GM08714 (cell line): ENCODE measurements around the gene FNBP1.

Source experiments
- H3K4me3 ChIP-seq: fragments of 200-500 bp; sonication (Bioruptor generic); 2 replicates; pipeline ENCODE4 v1.5.1; 2014; ENCODE audit warnings: mild to moderate bottlenecking, low read length, inconsistent platforms
- ZNF274 ChIP-seq: IDR thresholded peaks from 2 replicates; pipeline ENCODE4 v1.6.1; 2012; ENCODE audit warnings: mild to moderate bottlenecking, low read depth, low read length

The FNBP1 gene

DNA sequence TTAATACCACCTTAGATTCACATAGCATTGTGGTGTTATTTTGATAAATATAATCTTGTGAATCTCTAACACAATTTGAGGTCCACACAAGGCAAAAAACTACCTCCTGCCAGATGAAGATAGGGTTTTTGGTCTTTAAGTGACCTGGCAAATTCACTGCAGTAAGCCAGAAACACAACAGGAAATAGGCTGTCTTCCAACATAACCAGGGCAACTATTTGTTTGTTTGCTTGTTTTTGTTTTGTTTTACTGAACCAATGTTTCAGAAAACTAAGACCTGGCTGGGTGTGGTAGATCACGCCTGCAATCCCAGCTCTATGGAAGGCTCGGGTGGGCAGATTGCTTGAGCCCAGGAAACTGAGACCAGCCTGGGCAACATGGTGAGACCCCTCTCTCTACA lies 112.2 kb downstream of the FNBP1 start:
- no peak for TF ChIP-seq ZNF274
- H3K4me3 ChIP-seq = no peak overlapping the region

DNA sequence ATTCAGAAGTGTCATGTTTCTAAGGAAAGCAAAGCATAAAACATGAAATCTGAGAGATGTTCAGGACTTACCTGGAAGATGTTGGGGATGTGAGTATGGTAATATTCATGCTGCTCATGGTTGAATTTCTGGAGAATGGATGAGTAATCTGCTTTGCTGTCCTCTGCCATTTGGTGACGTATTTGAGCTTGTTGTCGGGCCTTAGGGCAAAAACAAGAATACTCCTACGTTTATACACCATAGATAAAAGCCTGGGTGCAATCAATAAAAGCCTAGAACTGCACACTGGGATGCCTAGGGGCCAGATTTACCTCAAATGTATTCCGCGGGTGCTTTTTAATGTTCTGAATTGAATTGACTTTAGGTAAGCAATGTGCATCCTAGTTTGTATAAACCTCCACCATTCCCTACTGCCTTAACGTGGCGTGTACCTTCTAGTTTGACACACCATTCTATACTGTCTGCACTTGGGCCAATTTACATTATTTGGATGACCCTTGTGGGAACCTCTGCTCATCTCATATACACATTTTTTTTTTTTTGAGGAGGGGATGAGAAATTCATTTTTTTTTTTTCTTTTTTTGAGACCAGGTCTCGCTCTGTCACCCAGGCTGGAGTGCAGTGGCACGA lies 113.4 kb downstream of the FNBP1 start:
- no peak for TF ChIP-seq ZNF274
- no peak overlapping the region for H3K4me3 ChIP-seq

DNA sequence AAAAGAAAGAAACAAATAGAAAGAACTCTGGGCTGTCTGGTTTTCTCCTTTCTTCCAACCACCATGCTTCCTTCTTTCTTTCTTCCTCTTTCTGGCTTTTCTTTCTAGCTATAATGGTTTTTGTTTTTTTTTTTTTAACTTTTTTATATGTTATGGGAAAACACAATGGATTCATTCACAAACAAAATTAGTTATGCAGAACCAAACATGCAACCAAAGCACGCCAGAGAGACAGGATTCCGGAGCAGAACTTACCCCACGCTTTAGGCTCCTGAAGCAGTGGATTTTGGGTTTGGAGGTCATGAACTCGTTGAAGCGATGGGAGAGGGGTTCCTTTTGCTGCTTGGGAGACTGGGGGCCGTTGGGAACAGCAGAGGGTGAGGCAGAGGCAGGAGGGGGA lies 119.4 kb downstream of the FNBP1 start:
- no peak for TF ChIP-seq ZNF274
- no peak overlapping the region for H3K4me3 ChIP-seq

DNA sequence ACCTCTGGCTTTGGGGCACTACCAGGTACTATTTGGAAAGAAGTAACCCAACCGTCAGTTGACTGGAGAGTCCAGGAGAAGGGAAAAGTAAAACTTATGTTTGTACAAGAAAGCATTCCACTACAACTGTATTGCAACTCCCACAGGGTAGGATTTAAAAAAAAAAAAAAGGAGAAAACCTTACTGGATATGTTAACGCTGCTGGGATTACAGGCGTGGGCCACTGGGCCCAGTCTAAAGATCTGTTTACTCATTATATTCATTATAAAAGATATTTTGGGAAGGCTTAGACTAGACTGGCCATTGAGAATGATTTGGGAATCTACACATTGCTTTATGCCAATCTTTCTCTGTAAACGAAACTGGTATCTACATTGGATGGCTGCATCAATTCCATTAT lies 121.1 kb downstream of the FNBP1 start:
- no peak for TF ChIP-seq ZNF274
- no peak overlapping the region for H3K4me3 ChIP-seq

DNA sequence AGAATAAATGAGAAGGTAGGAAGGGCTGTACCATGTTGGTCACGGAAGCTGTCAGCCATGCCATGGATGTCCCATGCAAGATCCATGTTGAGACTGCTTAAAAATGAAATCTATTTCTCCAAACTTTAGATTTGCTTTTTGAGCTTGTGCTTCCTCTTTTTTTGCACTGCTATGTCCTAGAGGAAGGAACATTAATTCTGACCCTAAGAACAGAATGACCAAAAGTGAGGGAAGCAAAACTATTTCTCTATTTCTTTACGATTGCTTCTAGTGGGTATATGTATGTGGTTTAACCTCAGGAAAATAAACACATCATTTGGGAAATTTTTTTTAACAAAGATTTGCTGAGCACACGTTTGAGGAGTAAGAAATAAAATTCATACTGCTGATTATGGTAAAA lies 123.1 kb downstream of the FNBP1 start:
- H3K4me3 ChIP-seq = no peak overlapping the region
- no peak for TF ChIP-seq ZNF274

DNA sequence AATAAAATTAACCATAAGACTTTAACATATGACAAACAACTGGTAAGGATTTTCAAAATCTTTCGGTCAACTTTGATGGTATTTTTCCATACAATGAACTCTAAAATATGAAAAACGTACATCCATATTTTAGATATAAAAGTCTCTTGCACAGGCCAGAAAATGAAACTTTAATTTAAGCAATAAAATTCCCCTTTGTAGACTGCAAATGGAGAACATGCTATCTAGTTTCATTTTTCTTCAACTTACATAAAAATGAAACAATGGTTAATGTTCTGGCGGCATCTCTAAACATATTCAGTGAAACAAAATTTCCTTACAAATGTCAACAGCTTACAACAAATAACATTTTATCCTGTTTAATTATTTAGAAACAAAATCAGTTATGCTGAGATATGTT lies 123.7 kb downstream of the FNBP1 start:
- TF ChIP-seq ZNF274 = no peak
- H3K4me3 ChIP-seq = no peak overlapping the region

DNA sequence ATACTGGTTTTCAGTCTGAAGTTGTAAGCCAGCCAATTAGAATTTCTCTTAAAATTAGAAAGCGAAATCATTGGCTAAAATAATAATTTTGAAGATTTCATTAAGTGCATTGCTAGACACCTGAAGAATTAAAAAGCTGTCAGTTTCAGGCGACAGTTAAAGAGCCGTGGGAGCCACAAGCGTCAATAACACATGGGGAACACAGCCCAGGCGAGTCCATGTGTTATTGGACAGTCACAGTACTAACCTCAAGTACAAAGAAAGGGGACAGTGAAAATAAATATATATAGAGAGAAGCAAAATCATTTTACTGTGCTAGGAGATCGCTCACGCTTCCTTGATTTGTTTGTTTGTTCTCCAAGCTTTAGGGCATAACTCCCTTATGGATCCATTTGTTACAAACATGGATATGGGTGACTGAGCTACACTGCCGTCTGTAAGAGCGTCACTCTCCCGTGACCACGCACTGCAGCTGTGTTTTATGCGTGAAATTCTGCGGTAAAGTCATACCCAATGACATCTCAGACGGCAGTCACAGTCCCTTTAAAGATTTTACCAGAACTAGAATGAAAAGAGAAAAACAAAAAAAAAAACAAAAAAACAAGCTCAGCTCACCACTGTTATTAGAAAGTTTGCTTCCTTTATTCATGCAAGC lies 124.6 kb downstream of the FNBP1 start:
- no peak overlapping the region for H3K4me3 ChIP-seq
- no peak for TF ChIP-seq ZNF274

DNA sequence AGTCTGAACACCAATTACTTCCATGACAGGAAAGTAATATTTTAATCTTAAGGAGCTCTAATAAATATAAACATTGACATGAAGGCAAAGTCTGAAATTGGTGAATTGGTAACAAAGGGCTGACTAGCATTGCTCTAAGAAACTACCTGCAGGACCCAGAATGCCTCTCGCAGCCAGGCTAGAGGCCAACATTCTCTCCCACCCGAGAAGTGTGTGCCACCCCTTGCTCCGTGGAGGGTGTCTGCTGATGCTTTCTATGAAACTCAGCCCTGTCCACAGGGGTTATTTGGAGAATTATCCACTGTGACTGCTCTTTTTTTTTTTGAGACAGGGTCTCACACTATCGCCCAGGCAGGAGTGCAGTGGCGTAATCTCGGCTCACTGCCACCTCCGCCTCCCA lies 126.3 kb downstream of the FNBP1 start:
- no peak overlapping the region for H3K4me3 ChIP-seq
- no peak for TF ChIP-seq ZNF274

DNA sequence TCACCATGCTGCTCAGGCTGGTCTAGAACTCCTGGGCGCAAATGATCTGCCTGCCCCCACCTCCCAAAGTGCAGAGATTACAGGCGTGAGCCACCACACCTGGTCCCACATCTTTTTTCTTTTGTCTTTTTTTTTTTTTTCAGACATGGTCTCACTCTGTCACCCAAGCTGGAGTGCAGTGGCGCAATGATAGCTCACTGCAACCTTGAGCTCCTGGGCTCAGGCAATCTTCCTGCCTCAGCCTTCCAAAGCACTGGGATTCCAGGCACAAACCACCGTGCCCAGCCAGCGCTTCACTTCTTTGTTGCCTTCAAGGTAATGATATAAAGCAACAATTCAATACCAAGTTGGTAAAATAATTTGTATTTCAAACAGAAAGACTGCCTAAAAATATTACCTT lies 128.9 kb downstream of the FNBP1 start:
- no peak for TF ChIP-seq ZNF274
- H3K4me3 ChIP-seq = no peak overlapping the region

DNA sequence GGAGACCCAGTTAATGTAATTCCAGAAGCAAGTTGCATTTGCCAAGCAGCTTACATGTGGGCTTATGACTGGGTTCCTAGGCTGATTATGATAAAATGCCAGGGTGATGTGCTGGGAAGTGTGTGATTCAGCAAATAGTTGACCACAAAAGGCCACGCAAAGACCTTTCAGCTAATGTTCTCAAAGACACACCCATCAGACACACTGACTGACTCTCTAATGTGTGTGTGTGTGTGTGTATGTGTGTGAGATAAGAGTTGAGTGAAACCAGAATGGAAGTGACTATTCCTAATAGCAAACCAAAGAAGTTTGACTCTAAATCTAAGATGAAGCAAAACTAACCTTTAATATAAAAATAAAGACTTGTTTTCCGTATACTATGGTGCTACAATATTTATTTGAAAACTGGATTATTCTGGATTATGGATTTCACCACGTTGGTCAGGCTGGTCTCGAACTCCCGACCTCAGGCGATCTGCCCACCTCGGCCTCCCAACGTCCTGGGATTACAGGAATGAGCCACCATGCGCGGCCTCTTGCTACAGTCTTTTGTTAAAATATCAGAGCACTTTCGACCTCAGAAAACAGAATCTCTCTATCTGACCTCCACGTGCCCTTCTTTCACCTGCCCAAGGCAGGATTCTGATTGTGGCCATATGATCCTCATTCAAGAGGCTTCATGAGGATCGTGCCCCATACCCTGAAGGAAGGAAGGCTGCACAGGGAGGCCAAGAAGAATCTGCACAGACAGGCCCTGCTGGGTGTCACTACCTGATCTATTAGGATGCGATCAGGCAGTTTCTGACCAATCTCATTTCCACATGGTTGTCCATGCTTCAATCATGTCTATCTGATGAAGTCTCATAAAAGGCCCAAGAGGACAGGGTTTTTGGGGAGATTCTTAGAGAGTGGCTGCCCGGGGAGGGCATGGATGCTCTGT lies 132.1 kb downstream of the FNBP1 start:
- H3K4me3 ChIP-seq = no peak overlapping the region
- no peak for TF ChIP-seq ZNF274

DNA sequence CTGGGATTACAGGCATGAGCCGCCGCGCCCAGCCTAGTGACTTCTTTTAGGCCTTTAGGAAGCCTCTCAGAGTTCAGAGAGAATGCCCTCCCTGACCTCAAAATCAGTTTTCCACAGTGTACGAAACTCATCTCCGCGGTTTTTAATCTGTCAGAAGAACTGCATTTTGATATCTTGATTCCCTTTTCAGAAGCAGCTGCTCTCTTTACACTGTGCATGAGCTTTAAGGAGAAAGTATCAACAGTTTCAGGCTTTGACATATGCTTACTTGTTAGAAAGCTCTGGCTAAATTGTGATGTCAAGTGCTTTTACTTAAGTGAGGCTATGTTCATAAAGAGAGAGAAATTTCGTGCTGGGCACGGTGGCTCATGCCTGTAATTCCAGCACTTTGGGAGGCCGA lies 133.1 kb downstream of the FNBP1 start:
- TF ChIP-seq ZNF274 = no peak
- H3K4me3 ChIP-seq = no peak overlapping the region

DNA sequence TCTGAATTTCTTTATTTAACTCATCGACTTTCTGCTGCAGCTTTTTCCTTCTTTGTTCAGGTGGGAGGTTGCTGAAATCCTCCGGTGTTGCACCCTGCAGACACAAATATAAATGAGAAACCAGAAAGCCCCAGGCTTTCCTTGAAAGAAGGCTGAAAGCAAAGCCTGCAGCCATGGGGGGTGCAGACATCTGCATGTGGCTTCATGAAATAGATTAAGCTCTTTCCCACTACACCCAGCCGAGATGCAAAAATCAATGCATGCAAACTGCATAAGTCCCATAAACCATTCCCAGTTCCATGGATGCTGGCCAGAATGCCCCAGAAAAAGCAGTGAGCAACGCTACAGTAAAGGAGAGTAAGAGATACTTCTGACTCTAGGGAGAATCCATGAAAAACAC lies 134.1 kb downstream of the FNBP1 start:
- no peak overlapping the region for H3K4me3 ChIP-seq
- no peak for TF ChIP-seq ZNF274

DNA sequence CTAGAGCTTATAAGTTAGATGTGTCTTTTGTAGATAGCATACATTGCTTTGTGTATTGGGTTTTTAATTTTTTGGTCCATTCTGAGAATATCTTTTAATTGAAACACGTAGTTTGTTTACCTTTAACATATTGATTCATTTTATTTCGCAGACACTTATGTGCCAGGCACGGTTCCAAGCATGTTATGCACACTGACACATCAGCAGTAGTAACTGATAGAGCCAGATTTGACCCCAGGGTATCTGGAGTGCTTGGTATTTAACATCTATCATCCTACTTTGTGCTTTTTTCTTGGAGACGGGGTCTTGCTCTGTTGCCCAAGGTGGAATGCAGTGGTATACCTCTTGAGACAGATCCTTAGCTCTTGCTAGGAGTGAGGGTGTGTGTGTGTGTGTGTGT lies 135.8 kb downstream of the FNBP1 start:
- no peak for TF ChIP-seq ZNF274
- H3K4me3 ChIP-seq = no peak overlapping the region

DNA sequence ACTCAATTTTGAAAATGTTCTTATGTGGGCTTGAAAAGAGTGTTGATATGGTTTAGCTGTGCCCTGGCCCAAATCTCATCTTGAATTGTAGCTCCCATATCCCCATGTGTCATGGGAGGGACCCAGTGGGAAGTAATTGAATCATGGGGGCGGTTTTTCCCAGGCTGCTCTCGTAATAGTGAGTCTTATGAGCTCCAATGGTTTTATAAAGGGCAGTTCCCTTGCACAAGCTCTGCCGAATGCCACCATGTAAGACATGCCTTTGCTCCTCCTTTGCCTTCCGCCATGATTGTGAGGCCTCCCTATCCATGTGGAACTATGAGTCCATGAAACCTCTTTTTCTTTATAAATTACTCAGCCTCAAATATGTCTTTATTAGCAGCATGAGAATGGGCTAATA lies 136.7 kb downstream of the FNBP1 start:
- TF ChIP-seq ZNF274 = no peak
- no peak overlapping the region for H3K4me3 ChIP-seq

DNA sequence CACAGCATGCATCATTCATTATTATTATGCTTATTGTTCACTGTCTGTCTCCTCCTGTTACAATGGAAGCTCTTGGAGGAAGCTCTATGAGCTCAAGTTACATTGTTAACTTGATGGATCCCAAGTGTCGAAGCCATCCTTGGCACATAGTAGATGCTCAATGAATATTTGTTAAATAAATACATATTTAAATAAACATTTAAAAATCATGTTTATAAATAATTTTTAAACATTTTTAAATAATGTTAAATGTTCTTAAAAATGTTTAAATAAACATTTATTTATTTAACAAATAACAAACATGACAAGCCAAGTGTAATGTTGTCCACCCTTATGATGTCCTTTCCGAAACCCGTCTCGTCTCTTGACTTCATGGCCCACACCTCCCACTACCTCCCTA lies 138.3 kb downstream of the FNBP1 start:
- no peak for TF ChIP-seq ZNF274
- no peak overlapping the region for H3K4me3 ChIP-seq

DNA sequence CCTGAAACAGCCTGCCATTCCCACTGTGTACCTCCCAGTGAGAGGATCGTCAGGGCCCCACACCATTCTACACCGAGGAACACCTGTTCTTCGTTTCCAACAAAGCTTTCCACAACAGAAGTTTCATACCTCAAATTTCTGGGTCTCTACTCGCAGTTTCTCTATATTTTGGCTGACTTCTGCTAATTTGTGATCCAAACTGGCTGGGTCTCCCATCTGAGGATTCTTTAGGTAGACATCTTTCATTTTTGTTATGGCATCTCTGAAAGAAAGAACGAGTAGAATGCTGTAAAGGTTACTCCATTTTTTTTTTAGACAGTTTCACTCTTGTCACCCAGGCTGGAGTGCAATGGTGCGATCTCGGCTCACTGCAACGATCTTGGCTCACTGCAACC lies 140.3 kb downstream of the FNBP1 start:
- H3K4me3 ChIP-seq = no peak overlapping the region
- TF ChIP-seq ZNF274 = no peak
